Kidney epithelial cell (primary cell): ENCODE results near the gene HEXB. TPM values are rescaled to one million over a fixed set of nuclear protein-coding genes. Genes with fewer than 3 reads are reported as not detected.

ENCODE experiments used
- DNase-seq: peaks from one replicate; pipeline ENCODE4 v3.0.0-alpha.2; 2010; ENCODE audit warnings: low read depth
- H3K27me3 ChIP-seq: 2 replicates; pipeline ENCODE4 v1.6.0; 2011; ENCODE audit warnings: low read length; ENCODE audit not compliant: control insufficient read depth, insufficient read depth
- H3K36me3 ChIP-seq: 2 replicates; pipeline ENCODE4 v1.5.1; 2011; ENCODE audit warnings: low read length; ENCODE audit not compliant: control insufficient read depth, insufficient read depth
- H3K4me3 ChIP-seq: 2 replicates; pipeline ENCODE4 v1.5.1; 2011; ENCODE audit warnings: low read depth, mild to moderate bottlenecking, control low read depth, low read length
- CTCF ChIP-seq: IDR thresholded peaks from 2 replicates; pipeline ENCODE4 v1.5.1; 2011; ENCODE audit warnings: mild to moderate bottlenecking, moderate library complexity, low read length, control low read depth, inconsistent platforms; ENCODE audit not compliant: insufficient read depth, poor library complexity, severe bottlenecking
- total RNA-seq: library from RNA; depleted of rRNA; stranded (reverse); fragments of >200 nt; gene quantifications from 2 replicates; pipeline ENCODE4 v1.2.3, GENCODE V29; 2015

The HEXB gene
- total RNA-seq, 1 donor from 2014 or later, result 101 TPM

GRCh38 chr5:74643111-74643562 lies 41.9 kb upstream of the HEXB start:
- Histone ChIP-seq H3K4me3 (no peak overlapping the region), H3K36me3 (no peaks in the 10 kb centered on the region), H3K27me3 (no peaks in the 10 kb centered on the region)
- no peak for TF ChIP-seq CTCF
- DNase-seq, result peak; percentile 92

GRCh38 chr5:74647096-74647495 lies 37.9 kb upstream of the HEXB start:
- DNase-seq, result no peak
- H3K4me3 ChIP-seq, result no peak overlapping the region
- no peaks in the 10 kb centered on the region for H3K27me3 ChIP-seq
- TF ChIP-seq CTCF, result no peak
- no peaks in the 10 kb centered on the region for H3K36me3 ChIP-seq

DNA sequence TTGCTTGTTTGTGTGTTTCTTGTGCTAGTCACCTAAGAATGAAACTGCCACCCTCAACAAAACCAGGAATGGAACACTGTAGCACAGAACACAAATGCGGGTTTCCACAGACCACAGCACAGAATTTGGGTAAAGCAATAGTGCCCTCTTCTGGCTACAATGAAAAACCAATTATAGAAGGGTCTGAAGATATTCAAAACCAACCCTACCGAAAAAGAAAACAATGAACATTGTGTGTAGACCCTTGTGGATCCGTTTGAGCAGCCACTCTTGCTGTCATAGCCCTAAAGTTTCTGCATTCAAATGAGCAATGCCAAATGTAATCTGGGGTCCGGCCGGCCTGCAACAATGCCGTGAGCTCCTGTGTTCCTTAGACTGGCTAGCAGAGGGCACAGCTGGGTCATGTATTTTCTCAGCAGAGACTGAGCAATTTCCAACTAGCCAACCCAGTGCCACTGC lies 36.2 kb upstream of the HEXB start:
- DNase-seq, result no peak
- peak; percentile 56 for TF ChIP-seq CTCF
- H3K27me3 ChIP-seq, result no peaks in the 10 kb centered on the region
- no peaks in the 10 kb centered on the region for H3K36me3 ChIP-seq
- H3K4me3 ChIP-seq, result no peak overlapping the region

DNA sequence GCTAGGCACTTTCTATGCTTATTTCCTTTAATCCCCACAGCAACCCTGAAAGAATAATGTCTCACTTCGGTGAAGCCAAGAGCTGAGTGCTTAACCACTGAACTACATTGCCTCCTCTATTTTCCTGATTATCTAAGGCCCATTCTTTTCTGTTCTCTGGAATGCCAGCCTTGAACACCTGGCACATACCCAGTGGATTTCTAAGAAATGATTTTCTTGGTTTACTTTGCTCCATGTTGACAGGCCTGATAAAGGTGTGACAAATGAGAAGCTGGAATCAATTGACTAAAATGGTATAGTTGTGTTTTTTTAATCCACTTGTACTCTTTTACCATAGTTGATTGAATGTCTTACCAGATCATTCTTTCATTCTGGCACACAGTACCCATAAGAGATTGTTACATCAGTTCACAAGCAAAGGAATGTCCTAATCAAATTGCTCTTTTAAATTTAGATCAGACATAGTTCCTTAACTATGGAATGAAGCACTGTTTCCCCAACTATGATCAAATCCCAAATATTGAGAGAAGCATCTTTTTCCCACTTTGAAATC lies 35.5 kb upstream of the HEXB start:
- Histone ChIP-seq H3K4me3 (no peak overlapping the region), H3K27me3 (no peaks in the 10 kb centered on the region), H3K36me3 (no peaks in the 10 kb centered on the region)
- no peak for TF ChIP-seq CTCF
- no peak for DNase-seq

GRCh38 chr5:74651710-74652109 lies 33.3 kb upstream of the HEXB start:
- Histone ChIP-seq H3K27me3 (no peaks in the 10 kb centered on the region), H3K4me3 (no peak overlapping the region), H3K36me3 (no peaks in the 10 kb centered on the region)
- TF ChIP-seq CTCF, result no peak
- DNase-seq, result no peak

DNA sequence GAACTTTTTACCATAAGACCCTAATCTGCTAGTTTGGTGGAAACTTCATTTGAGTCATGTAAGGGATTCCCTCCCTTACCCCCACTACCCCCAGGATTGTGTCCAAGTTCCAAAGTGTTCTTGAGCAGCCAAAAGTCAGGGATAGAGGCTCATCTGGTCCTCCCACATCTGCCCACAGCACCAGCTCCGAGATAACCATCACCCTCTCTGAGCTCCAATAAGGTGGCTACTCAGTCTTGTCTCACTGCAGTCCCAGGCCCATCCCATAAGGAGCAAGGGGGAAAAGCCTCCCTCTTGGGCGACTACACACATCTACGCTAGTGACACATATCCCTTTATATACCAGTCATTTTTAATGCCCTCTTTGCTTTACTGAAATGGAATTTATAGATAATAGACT lies 32.5 kb upstream of the HEXB start:
- TF ChIP-seq CTCF, result no peak
- H3K36me3 ChIP-seq, result no peaks in the 10 kb centered on the region
- H3K4me3 ChIP-seq, result no peak overlapping the region
- no peak for DNase-seq
- no peaks in the 10 kb centered on the region for H3K27me3 ChIP-seq
